ENCODE measurements around the gene WFIKKN2.

The WFIKKN2 gene

GRCh38 chr17:50833510-50834428 lies 1.6 kb upstream of the WFIKKN2 start:
- in situ Hi-C loops (cut with HindIII; ENCODE audit: low sequenced_read_pairs) = no loop called here

GRCh38 chr17:50834429-50835300 lies 721 bp upstream of the WFIKKN2 start:
- in situ Hi-C loops (cut with HindIII; ENCODE audit: low sequenced_read_pairs) = no loop called here

DNA sequence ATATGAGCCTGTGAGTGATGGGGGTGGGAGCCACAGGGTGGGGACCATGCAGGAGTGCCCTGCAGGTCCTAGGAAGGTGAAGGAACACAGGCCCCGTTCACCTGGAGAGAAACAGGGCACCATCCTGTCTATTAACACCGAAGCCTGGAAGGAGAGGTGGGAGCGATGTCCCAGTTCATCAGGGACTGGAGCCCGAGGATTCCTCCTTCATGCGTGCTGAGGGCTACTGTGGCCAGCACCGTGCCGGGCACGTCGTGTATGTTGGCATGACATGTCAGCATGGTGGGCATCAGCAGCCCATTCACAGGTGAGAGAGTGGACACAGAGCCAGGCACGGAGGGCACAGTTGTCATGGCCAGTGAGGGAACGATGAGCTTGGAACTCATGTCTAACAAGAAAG lies 1.4 kb downstream of the WFIKKN2 start:
- in situ Hi-C loops (cut with HindIII; ENCODE audit: low sequenced_read_pairs) = no loop called here

- in situ Hi-C loops (cut with HindIII; ENCODE audit: low sequenced_read_pairs) = no loop called here
Measured at GRCh38 chr17:50837286-50837979, 2.0 kb downstream of the WFIKKN2 start.

DNA sequence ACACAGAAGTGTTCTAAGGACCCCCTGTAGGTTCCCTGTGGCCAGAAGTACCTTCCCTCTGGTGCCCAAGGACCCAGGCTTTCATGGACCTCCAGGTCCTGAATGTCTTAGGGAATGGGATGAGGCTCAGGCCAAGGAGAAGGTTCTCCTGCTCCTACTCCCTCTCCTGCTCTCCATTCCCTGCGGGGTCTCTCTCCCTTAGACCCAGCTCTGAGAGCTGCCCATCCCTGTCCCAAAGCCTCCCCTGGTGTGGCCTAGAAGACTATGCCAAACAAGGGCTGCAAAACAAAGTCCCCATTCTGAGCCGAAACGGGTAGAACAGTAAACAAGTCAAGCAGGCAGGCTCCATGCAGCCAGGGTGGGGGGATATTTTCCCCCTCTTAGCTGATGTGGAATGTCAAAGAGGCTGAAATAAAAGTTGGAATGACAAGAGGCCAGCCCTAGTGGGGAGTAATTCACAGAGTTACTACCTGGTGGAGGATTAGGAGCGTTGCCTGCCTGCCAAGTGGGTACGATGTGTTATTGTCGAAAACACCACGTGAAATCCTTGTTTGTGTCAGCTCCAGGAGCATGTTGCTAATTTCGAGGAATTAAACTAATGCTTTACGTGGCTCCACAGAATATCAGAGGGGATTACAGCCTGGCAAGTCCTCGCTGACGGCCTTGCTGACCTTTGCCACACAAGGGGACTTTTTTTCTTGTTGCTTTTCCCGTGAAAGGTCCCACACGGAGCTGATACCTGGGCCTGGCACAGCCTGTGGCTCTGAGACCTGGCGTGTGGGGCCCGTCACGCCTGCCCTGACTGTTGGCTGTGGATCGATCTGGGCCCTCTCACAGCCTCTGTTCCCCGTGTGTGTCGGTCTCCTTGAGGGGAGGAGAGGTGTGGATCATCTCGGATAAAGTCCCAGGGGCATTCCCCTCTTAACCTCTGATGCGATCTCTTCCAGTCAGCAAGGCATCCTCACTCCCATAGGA lies 2.9 kb downstream of the WFIKKN2 start:
- in situ Hi-C loops (cut with HindIII; ENCODE audit: low sequenced_read_pairs) = no loop called here

DNA sequence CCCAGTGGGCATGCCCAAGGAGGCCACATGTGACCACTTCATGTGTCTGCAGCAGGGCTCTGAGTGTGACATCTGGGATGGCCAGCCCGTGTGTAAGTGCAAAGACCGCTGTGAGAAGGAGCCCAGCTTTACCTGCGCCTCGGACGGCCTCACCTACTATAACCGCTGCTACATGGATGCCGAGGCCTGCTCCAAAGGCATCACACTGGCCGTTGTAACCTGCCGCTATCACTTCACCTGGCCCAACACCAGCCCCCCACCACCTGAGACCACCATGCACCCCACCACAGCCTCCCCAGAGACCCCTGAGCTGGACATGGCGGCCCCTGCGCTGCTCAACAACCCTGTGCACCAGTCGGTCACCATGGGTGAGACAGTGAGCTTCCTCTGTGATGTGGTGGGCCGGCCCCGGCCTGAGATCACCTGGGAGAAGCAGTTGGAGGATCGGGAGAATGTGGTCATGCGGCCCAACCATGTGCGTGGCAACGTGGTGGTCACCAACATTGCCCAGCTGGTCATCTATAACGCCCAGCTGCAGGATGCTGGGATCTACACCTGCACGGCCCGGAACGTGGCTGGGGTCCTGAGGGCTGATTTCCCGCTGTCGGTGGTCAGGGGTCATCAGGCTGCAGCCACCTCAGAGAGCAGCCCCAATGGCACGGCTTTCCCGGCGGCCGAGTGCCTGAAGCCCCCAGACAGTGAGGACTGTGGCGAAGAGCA lies 4.4 kb downstream of the WFIKKN2 start:
- in situ Hi-C loops (cut with HindIII; ENCODE audit: low sequenced_read_pairs) = no loop called here

DNA sequence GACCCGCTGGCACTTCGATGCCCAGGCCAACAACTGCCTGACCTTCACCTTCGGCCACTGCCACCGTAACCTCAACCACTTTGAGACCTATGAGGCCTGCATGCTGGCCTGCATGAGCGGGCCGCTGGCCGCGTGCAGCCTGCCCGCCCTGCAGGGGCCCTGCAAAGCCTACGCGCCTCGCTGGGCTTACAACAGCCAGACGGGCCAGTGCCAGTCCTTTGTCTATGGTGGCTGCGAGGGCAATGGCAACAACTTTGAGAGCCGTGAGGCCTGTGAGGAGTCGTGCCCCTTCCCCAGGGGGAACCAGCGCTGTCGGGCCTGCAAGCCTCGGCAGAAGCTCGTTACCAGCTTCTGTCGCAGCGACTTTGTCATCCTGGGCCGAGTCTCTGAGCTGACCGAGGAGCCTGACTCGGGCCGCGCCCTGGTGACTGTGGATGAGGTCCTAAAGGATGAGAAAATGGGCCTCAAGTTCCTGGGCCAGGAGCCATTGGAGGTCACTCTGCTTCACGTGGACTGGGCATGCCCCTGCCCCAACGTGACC lies 5.0 kb downstream of the WFIKKN2 start:
- in situ Hi-C loops (cut with HindIII; ENCODE audit: low sequenced_read_pairs) = no loop called here

GRCh38 chr17:50841277-50841948 lies 6.0 kb downstream of the WFIKKN2 start:
- in situ Hi-C loops (cut with HindIII; ENCODE audit: low sequenced_read_pairs) = no loop called here

DNA sequence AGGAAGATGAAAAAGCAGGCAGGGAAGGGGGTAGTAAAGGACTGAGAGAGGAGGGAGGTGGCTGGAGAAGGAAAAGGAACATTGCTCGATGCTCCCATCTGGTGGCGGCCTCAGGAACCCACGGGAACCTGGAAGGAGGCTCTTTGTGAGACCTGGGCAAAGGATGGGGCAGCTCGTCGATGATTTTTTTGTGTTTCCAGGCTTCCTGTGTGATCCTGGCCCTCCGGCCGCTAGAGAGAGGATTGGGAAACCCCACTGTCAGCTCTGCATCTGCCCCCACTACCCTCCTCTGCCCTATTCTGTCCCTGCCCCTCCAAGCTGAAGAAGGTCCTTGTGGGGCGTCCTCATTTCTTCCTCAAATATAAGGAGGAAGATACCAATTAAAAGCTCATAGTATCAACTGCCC lies 6.6 kb downstream of the WFIKKN2 start:
- in situ Hi-C loops (cut with HindIII; ENCODE audit: low sequenced_read_pairs) = no loop called here

- in situ Hi-C loops (cut with HindIII; ENCODE audit: low sequenced_read_pairs) = no loop called here
Measured at GRCh38 chr17:50842506-50843149, 7.2 kb downstream of the WFIKKN2 start.

- in situ Hi-C loops (cut with HindIII; ENCODE audit: low sequenced_read_pairs) = no loop called here
Measured at GRCh38 chr17:50843150-50843905, 7.9 kb downstream of the WFIKKN2 start.

DNA sequence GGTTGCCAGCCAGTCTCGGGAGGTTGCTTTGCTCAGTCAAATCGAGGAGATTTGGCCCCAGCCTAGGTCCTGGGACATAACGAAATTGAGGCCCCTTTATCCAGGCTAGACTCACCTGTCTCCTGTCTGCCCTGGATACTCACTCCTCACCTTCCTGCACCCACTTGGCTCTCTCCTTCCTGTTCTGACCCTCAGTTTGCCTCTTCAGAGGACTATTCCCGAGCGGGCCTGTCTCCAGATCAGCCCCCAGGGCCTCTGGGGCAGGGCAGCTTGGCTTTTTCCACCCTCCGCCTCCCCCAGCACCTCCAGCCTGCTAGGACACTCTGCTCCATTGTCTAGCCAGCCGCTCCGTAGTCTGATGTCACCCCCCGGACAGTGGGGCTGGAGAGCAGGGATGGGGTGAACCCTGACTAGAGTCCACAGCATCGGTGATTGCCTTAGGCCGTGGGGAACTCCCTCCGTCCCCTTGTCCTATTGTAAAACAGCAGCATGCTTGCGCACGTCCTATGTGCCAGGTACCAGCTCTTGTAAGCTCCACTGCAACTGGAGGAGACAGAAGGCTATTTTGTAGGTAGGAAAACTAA lies 8.8 kb downstream of the WFIKKN2 start:
- in situ Hi-C loops (cut with HindIII; ENCODE audit: low sequenced_read_pairs) = no loop called here

DNA sequence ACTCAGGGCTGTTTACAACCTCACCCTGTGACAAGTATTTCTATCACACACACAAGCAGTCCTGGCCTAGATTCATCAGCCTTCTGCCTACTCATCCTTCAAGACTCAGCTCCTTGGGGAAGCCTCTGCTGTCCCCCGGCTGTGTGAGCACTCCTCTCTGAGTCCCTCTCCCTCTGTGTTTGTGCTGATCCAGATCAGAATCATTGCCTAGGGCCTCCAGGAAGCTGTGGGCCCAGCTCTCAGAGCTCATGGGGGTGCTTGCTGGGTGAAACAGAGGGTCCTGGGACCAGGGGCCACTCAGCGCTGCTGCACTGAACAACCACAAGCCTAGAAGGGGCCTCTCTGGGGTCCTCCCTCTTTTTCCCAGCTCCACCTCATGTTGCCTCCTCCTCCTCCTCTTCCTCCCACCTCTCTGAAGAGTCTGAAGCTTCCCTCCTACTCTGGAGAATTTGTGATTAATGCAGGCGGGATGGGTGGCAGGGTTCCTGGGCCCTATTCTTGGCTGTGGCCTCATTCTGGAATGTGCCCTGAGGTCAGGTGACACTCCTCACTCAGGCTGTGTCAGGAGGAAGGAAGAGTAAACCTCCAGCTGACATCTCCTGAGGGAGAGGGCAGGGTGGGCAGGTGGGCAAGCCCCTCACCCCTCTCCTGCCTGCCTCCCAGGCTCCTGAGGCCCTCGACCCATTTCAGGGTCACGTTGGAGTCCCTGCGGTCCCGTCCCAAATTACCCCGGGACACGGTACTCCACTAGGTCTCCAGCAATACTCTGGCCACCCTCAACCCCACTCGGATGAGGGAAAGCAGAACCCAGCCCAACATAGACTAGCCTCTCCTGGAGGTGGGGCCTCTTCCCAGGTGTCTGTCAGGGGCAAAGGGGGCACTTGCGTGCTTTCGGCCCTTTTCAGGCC lies 10.1 kb downstream of the WFIKKN2 start:
- in situ Hi-C loops (cut with HindIII; ENCODE audit: low sequenced_read_pairs) = loop anchor here (5.0 kb wide), 2 partner anchors 43 to 102 kb away; no protein-coding TSS in a partner anchor

DNA sequence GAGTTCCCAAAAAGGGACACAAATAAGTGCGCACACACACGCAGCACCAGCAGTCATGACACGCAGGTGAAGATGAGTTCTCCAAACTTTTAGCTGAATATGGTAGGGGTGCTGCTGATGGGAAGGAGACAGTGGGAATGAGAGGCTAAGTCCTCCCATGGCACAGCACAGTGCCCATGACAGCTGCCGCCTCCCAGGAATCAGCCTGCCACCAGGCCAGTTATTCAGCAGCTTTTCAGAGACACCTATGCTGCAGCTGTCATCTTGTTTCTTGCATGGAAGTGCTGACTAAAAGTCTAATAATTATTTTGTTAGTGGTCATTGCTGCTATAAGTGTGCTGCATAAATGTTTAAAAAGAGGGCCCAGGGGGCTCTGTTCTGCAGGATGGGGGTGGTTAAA lies 12.2 kb downstream of the WFIKKN2 start:
- in situ Hi-C loops (cut with HindIII; ENCODE audit: low sequenced_read_pairs) = loop anchor here (5.0 kb wide), 2 partner anchors 45 to 100 kb away; no protein-coding TSS in a partner anchor

DNA sequence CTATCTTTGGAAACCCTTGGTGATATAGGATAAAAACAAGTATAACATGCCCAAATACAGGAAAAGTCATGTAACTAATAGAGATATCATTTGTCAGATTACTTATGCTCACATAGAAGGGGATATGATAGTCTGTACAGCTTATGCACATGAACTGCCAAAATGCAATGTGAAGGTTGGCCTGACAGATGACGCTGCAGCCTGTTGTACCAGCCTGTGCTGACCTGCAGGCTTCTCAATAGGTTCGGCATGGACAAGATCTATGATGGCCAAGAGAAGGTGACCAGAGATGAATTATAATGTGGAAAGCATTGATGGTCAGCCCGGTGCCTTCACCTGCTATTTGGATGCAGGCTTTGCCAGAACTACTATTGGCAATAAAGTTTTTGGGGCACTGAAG lies 12.7 kb downstream of the WFIKKN2 start:
- in situ Hi-C loops (cut with HindIII; ENCODE audit: low sequenced_read_pairs) = loop anchor here (5.0 kb wide), 2 partner anchors 46 to 99 kb away; no protein-coding TSS in a partner anchor

- in situ Hi-C loops (cut with HindIII; ENCODE audit: low sequenced_read_pairs) = loop anchor here (5.0 kb wide), 2 partner anchors 46 to 99 kb away; no protein-coding TSS in a partner anchor
Measured at GRCh38 chr17:50848711-50849110, 13.3 kb downstream of the WFIKKN2 start.
